HepG2 (cell line): ENCODE data around the gene HOTAIR. TPM values are rescaled to one million over a fixed set of nuclear protein-coding genes. Genes with fewer than 3 reads are reported as not detected.

ENCODE experiments used
- ATAC-seq: fragments of 200-7000 bp; cut with Tn5 transposase; 3 replicates; pipeline ENCODE4 v1.9.1; 2020; ENCODE audit warnings: mild to moderate bottlenecking, moderate library complexity
- BruUV-seq: library from RNA; stranded (reverse); fragments of 400-500 nt; replicated peaks from 2 replicates; lab custom pipeline; 2021; lab: Mats Ljungman, UMichigan
- CTCF ChIA-PET: fragments of 300-600 bp; formaldehyde crosslinking; extraction: SDS; loops from one replicate; lab custom pipeline; 2021; ENCODE audit warnings: low total read pairs, inconsistent platforms, low intra/inter-chr PET ratio; lab: Yijun Ruan, JAX
- POLR2A ChIA-PET: fragments of 350-600 bp; sonication (Branson Sonifier 250); formaldehyde crosslinking; loops from one replicate; lab custom pipeline; 2020; ENCODE audit warnings: antibody characterized with exemption, inconsistent platforms; lab: Yijun Ruan, JAX
- DNase-seq: peaks from one replicate; pipeline ENCODE4 v3.0.0-alpha.2; 2015; ENCODE audit warnings: low spot score
- FAIRE-seq: peaks from 3 replicates; lab custom pipeline; 2011; peaks lifted over from hg19 to GRCh38; lab: Jason Lieb, UNC
- H2AFZ ChIP-seq: one replicate; pipeline ENCODE4 v1.6.1; 2011; ENCODE audit warnings: low read length, inconsistent platforms
- H3K27ac ChIP-seq: fragments of 300-600 bp; 3 replicates; pipeline ENCODE4 v1.8.0; 2011; ENCODE audit warnings: mixed run types, mild to moderate bottlenecking, mixed read lengths, low read length, inconsistent platforms; ENCODE audit not compliant: insufficient read depth; ENCODE audit errors: extremely low read length
- H3K27me3 ChIP-seq, 2 experiments: fragments of 200-600 bp in 1 of 2; 2 replicates in 1 of 2; 3 replicates in 1 of 2; pipeline versions ENCODE4 v1.6.0 to v1.8.0; 2011; ENCODE audit warnings: low read length in 2 of 2, mild to moderate bottlenecking in 2 of 2, moderate library complexity in 2 of 2, inconsistent platforms in 1 of 2; ENCODE audit not compliant: insufficient read depth in 2 of 2, control insufficient read depth in 1 of 2
- H3K36me3 ChIP-seq, 2 experiments: fragments of 200-600 bp in 1 of 2; replicated peaks in 1 of 2; 2 replicates in 1 of 2; 3 replicates in 1 of 2; pipeline versions ENCODE4 v1.5.1 to v1.8.0; 2011; ENCODE audit warnings: low read length in 2 of 2, inconsistent platforms in 1 of 2; ENCODE audit not compliant: insufficient read depth in 2 of 2, control insufficient read depth in 1 of 2
- H3K4me1 ChIP-seq: 2 replicates; pipeline ENCODE4 v1.5.1; 2012; ENCODE audit warnings: low read length, inconsistent platforms; ENCODE audit not compliant: insufficient read depth
- H3K4me2 ChIP-seq: 2 replicates; pipeline ENCODE4 v1.6.0; 2011; ENCODE audit warnings: low read depth, low read length, inconsistent platforms
- H3K4me3 ChIP-seq, 3 experiments: fragments of 200-600 bp in 1 of 3; sonication (generic), shearing (Covaris generic) in 1 of 3; replicated peaks in 1 of 3; 2 replicates each; pipeline ENCODE4 v1.5.1; 2011 to 2016; ENCODE audit warnings: low read length in 3 of 3, inconsistent platforms in 2 of 3, low read depth in 2 of 3, mild to moderate bottlenecking in 2 of 3, control low read depth in 1 of 3, mixed read lengths in 1 of 3; ENCODE audit not compliant: insufficient read depth in 1 of 3
- H3K79me2 ChIP-seq: one replicate; pipeline ENCODE4 v1.6.1; 2011; ENCODE audit warnings: low read length, inconsistent platforms; ENCODE audit not compliant: insufficient read depth
- H3K9ac ChIP-seq: 2 replicates; pipeline ENCODE4 v1.6.0; 2011; ENCODE audit warnings: mild to moderate bottlenecking, low read depth, low read length, inconsistent platforms; ENCODE audit not compliant: insufficient read depth
- H3K9me3 ChIP-seq: 2 replicates; pipeline ENCODE4 v1.5.1; 2012; ENCODE audit warnings: mild to moderate bottlenecking, low read length
- H4K20me1 ChIP-seq: 2 replicates; pipeline ENCODE4 v1.6.0; 2011; ENCODE audit warnings: inconsistent platforms, mild to moderate bottlenecking, low read length, moderate library complexity; ENCODE audit not compliant: insufficient read depth
- EEA1 ChIP-seq: sonication (generic); formaldehyde crosslinking; IDR thresholded peaks from 2 replicates; pipeline ENCODE4 v1.5.1; 2020; ENCODE audit warnings: mild to moderate bottlenecking, missing genetic modification reagents, borderline replicate concordance
- KLF6 ChIP-seq: IDR thresholded peaks from 2 replicates; pipeline ENCODE4 v1.8.0; 2016; ENCODE audit warnings: missing biosample characterization, missing genetic modification reagents
- MXI1 ChIP-seq: IDR thresholded peaks from 3 replicates; pipeline ENCODE4 v1.6.1; 2012; ENCODE audit warnings: low read depth, low read length, inconsistent platforms, borderline replicate concordance
- SALL2 ChIP-seq: sonication (generic); formaldehyde crosslinking; IDR thresholded peaks from 2 replicates; pipeline ENCODE4 v1.8.1; 2023; ENCODE audit warnings: mild to moderate bottlenecking, missing genetic modification reagents, inconsistent platforms
- ZBTB20 ChIP-seq: sonication (generic); formaldehyde crosslinking; IDR thresholded peaks from 2 replicates; pipeline ENCODE4 v1.8.1; 2023; ENCODE audit warnings: missing genetic modification reagents, low read depth, mild to moderate bottlenecking, borderline replicate concordance
- ZNF646 ChIP-seq: sonication (generic); formaldehyde crosslinking; IDR thresholded peaks from 2 replicates; pipeline ENCODE4 v1.9.0; 2021; ENCODE audit warnings: mild to moderate bottlenecking, missing genetic modification reagents
- ZSCAN30 ChIP-seq: sonication (generic); formaldehyde crosslinking; IDR thresholded peaks from 2 replicates; pipeline ENCODE4 v1.5.0; 2020; ENCODE audit warnings: mild to moderate bottlenecking, missing genetic modification reagents
- WGBS: methylation state at CpG from one replicate; pipeline ENCODE4 v1.1.6; 2017; ENCODE audit warnings: low lambda C conversion rate; 5-methylcytosine and 5-hydroxymethylcytosine counted together
- in situ Hi-C: cut with HindIII; loops from 2 replicates; pipeline ENCODE4 v1.10.0; 2017; ENCODE audit warnings: low pct_unique_long_range_greater_than_20kb; ENCODE audit not compliant: extremely low pct_ligation_motif_present
- intact Hi-C: fragments of 100-400 bp; cut with micrococcal nuclease; formaldehyde crosslinking; loops from one replicate; pipeline ENCODE4 v1.10.0; 2022; ENCODE audit not compliant: unreplicated experiment
- polyA plus RNA-seq, 8 experiments: library from polyadenylated mRNA; depleted of rRNA in 3 of 8; stranded (reverse) in 7 of 8; unstranded in 1 of 8; fragments of >200 nt; fragmentation: Illumina TruSeq in 4 of 8; extraction: Trizol in 4 of 8; gene quantifications; 2 replicates each; pipeline versions ENCODE4 v1.2.1 to v1.2.3, GENCODE V29; 2011 to 2016; ENCODE audit warnings: low read depth in 4 of 8, missing spikeins in 1 of 8, mixed read lengths in 1 of 8; ENCODE audit not compliant: insufficient read depth in 1 of 8
- total RNA-seq, 5 experiments: library from RNA; depleted of rRNA; stranded (reverse); fragments of >200 nt; fragmentation: Illumina TruSeq; extraction: Trizol; gene quantifications; 2 replicates each; pipeline ENCODE4 v1.2.3, GENCODE V29; 2016; ENCODE audit warnings: low read depth in 1 of 5
- TF ChIP-seq, protein P1 (sequence below), 2 experiments: fragments of 450-650 bp in 1 of 2; sonication (generic) in 1 of 2; formaldehyde crosslinking in 1 of 2; IDR thresholded peaks; 2 replicates each; pipeline versions ENCODE4 v1.6.1 to v1.8.0; 2016 to 2022; ENCODE audit warnings: antibody characterized with exemption in 1 of 2, mild to moderate bottlenecking in 1 of 2, missing genetic modification reagents in 1 of 2

Gene HOTAIR
- total and polyA plus RNA-seq, 2 of the 13 experiments (the other 11 are each of a cell fraction or from before 2014, with no cell fraction given), result not detected

DNA sequence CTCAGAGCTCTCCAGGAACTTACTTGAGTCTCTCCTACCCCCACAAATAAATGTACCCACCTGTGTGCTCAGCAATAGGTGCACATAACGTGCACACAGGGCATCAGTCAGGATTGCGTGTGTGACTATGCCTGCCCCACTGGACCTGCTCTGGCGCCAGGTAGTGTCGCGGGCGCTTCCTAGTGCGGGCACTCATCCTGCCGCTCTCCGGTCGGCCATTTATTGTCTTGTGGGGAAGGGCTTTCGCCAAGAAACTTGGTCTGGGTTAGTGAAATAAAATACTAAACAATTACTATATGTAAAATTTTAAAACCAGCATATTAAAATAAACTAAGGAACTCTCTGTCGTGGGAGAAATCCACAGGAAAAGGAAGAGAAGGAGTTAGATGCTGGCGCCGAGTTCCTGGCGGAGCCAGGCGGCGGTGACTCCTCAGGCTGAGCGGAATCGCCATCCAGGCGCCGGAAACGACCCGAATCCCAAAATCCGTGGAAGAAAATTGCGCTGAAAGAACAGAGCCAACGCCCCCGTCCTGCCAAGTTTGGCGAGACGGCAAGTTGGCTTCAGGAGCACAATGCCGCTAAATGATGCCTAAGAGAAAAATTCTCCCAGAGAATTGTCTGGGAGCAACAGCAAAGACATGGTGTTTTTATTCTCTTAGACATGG, 44.0 kb downstream of the HOTAIR start:
- Histone ChIP-seq H3K9me3 (no peaks in the 10 kb centered on the region), H3K79me2 (no peaks in the 10 kb centered on the region), H4K20me1 (no peaks in the 10 kb centered on the region), H3K27ac (no peak overlapping the region), H3K4me1 (no peaks in the 10 kb centered on the region), H3K4me2 (no peak overlapping the region), H3K9ac (no peak overlapping the region), H2AFZ (no peak overlapping the region), H3K27me3 (peaks cover 5 to 95% of the 10 kb centered on the region in 2 experiments), H3K4me3 (no peak overlapping the region), H3K36me3 (no peaks in the 10 kb centered on the region)
- BruUV-seq, result no TSS peak
- in situ Hi-C loops (loop anchor here (25.0 kb wide), 1 partner anchor 143 kb away; no protein-coding TSS in a partner anchor), intact Hi-C loops (no loop called here)
- no peak for DNase-seq
- no peak for FAIRE-seq
- ChIA-PET POLR2A (no interaction called here), CTCF (no interaction called here)
- no peak for ATAC-seq
- WGBS, result 38% methylated on average over 29 of the region's 30 CpGs
- TF ChIP-seq EEA1 (CRISPR knock-in tag) (no peak), KLF6 (CRISPR knock-in tag) (no peak), MXI1 (no peak), ZBTB20 (CRISPR knock-in tag) (no peak), ZSCAN30 (CRISPR knock-in tag) (no peak), ZNF646 (CRISPR knock-in tag) (no peak), SALL2 (CRISPR knock-in tag) (no peak)
- TF ChIP-seq, protein P1, sequence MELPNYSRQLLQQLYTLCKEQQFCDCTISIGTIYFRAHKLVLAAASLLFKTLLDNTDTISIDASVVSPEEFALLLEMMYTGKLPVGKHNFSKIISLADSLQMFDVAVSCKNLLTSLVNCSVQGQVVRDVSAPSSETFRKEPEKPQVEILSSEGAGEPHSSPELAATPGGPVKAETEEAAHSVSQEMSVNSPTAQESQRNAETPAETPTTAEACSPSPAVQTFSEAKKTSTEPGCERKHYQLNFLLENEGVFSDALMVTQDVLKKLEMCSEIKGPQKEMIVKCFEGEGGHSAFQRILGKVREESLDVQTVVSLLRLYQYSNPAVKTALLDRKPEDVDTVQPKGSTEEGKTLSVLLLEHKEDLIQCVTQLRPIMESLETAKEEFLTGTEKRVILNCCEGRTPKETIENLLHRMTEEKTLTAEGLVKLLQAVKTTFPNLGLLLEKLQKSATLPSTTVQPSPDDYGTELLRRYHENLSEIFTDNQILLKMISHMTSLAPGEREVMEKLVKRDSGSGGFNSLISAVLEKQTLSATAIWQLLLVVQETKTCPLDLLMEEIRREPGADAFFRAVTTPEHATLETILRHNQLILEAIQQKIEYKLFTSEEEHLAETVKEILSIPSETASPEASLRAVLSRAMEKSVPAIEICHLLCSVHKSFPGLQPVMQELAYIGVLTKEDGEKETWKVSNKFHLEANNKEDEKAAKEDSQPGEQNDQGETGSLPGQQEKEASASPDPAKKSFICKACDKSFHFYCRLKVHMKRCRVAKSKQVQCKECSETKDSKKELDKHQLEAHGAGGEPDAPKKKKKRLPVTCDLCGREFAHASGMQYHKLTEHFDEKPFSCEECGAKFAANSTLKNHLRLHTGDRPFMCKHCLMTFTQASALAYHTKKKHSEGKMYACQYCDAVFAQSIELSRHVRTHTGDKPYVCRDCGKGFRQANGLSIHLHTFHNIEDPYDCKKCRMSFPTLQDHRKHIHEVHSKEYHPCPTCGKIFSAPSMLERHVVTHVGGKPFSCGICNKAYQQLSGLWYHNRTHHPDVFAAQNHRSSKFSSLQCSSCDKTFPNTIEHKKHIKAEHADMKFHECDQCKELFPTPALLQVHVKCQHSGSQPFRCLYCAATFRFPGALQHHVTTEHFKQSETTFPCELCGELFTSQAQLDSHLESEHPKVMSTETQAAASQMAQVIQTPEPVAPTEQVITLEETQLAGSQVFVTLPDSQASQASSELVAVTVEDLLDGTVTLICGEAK (IDR thresholded peaks at IDR 0.05), result no peak
- TF ChIP-seq, protein P1 (CRISPR knock-in tag; IDR thresholded peaks at IDR 0.05), result no peak
